A549 treated with RU486 at 1 μM for 4 hours (cell line): ENCODE results near the gene NUPR2. TPM values are rescaled to one million over a fixed set of nuclear protein-coding genes. Genes with fewer than 3 reads are reported as not detected.

Experiments
- total RNA-seq: library from RNA; stranded (reverse); fragments of 200-300 nt; extraction: Qiagen RNA extraction; gene quantifications from 5 replicates; pipeline ENCODE4 v1.2.3, GENCODE V29; 2022; ENCODE audit warnings: low read depth

NUPR2 gene, protein sequence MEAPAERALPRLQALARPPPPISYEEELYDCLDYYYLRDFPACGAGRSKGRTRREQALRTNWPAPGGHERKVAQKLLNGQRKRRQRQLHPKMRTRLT
- total RNA-seq, result not detected in 5 replicates

DNA sequence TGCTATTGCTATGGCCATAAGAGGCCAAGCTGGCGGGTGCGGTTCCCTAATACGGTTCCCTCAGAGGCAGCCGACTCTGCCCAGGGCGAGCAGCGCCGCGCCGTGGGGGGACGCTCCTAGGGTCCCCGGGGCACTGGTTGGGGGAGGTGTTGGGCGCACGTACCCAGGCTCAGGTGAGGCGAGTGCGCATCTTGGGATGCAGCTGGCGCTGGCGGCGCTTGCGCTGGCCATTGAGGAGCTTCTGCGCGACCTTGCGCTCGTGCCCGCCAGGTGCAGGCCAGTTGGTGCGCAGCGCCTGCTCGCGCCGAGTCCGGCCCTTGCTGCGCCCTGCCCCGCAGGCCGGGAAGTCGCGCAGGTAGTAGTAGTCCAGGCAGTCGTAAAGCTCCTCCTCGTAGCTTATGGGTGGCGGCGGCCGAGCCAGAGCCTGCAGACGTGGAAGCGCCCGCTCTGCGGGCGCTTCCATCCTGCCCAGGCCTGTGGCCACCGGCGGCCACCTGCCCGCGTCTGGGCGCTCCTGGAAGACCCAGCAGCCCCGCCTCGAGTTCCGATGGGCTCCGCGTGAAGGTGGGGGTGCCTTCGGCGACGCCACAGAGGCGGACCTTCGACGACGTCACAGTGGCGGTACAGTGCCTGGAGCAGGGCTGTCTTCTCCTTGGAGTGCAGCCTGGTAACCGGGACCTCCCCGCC lies at the start of gene NUPR2:
Gene NUPR2, minus strand, starts transcription at position 566 of the 687 bp plus-strand sequence. Its CDS starts 103 bp downstream, at position 463.

DNA sequence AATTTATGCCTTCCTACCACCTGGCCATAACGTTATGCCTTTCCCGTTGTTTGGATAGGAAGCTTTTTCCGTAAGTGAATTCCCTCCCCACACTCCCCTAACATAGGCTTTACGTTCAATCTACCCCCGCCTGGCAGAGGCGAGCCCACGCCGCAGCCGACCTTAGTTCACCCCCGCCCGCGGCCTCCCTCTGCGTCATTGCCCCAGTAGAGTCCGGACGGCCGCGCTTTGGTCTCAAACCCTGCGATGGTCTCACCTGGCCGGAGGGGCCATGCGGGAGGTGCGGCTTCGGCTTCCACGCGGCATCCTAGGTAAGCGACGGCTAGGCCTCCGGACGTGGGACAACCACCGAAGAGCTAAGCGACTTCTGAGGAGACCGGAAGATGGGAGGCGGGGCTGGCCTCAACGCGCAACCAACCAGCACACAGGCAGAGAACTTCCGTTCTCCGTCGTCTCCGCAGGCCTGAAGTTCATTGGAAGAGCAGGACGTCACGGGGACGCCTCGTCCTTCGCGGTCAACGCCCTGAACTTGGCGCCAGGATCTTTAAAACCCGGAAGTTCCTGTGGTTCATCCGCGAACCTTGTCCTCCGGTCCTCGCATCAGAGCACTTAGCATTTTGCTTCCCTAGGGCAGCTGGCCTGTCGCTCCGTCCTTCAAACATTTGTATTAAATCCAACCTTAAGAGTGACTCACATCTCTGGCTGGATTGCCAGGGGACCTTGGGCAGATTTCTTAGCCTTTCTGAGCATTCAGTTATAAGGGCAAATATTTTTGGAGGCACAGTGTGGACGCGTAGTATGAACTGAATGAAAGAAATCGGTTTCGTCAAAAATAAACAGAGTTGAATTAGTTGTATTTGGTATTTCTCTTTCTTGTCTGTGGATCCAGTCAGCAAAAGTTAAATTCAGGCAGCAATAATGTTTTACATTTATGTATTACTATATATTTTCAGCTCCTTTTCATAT lies 9.8 kb downstream of the NUPR2 start, which contains the start of gene CHCHD2:
Gene CHCHD2, minus strand, starts transcription at position 369 of the 966 bp plus-strand sequence. Its CDS starts 63 bp downstream, at position 306.

DNA sequence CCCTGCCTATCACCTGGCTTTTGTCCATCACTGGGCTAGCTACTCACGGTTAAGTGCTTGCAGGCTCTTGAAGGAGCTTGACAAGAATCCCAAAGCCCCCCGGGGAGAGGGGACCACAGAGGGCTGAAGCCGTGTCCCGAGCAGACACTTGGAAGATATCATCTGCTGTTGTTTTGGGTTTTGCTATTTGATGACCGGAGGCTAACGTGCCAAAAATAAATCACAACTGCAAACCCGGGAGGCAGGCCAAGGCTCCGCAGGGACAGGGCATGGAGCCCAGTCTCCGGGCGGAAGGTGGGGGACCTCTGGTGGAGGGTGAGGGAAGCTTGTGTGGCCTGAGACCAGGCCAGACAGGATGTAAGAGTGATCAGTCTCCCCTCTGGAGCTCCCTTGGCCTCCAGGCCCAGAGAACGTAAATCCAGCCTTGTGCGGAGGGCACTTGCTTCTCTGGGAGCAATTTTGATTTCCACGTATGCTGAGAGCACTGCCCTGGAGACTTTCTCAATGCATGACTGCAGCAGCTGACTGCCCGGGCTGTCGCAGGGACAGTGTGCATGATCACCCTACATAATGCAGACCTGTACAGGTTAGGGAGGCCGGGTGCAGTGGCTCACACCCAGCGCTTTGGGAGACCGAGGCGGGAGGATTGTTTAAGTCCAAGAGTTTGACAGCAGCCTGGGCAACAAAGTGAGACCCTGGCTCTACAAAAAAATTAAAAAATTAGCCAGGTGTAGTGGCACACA lies 23.3 kb downstream of the NUPR2 start, which contains the start of gene PHKG1:
Gene PHKG1, minus strand, starts transcription at position 164 of the 743 bp plus-strand sequence. CDS start 4,011 bp downstream, outside the sequence.

Other genes starting within 250 kb of the NUPR2 start
- 0.66 to 1.2 TPM (median 0.98 TPM) in 5 replicates for gene ZNF713, start 229.0 kb downstream of the NUPR2 start, total RNA-seq
- 25.3 to 32.2 TPM (median 26.6 TPM) in 5 replicates for gene MRPS17, start 164.5 kb downstream of the NUPR2 start, total RNA-seq
- gene NIPSNAP2, start 151.8 kb downstream of the NUPR2 start, total RNA-seq, result 34.0 to 56.7 TPM (median 50.8 TPM) in 5 replicates
- 22.9 to 28.7 TPM (median 27.2 TPM) in 5 replicates for gene PSPH, start 65.0 kb downstream of the NUPR2 start, total RNA-seq
- 259 to 281 TPM (median 272 TPM) in 5 replicates for gene CCT6A, start 64.7 kb downstream of the NUPR2 start, total RNA-seq
- gene SUMF2, start 52.1 kb downstream of the NUPR2 start, total RNA-seq, result 108 to 115 TPM (median 111 TPM) in 5 replicates
- gene PHKG1, start 23.5 kb downstream of the NUPR2 start, total RNA-seq, result 0.21 to 0.61 TPM (median 0.44 TPM) in 5 replicates
- 553 to 739 TPM (median 700 TPM) in 5 replicates for gene CHCHD2, start 9.9 kb downstream of the NUPR2 start, total RNA-seq